NCI-H2107 (cell line): ENCODE data around the gene N4BP2.
A peak's percentile ranks its signal among the peaks of the same experiment; 100 is the strongest.
"Not testable (repeated sequence)": the region's sequence is repeated elsewhere in the genome, so short reads cannot be mapped to it uniquely, and the experiment has no call there.

Experiments used
- DNase-seq: peaks from one replicate; lab custom pipeline; 2025; lab: John Stamatoyannopoulos, UW

N4BP2 gene

DNA sequence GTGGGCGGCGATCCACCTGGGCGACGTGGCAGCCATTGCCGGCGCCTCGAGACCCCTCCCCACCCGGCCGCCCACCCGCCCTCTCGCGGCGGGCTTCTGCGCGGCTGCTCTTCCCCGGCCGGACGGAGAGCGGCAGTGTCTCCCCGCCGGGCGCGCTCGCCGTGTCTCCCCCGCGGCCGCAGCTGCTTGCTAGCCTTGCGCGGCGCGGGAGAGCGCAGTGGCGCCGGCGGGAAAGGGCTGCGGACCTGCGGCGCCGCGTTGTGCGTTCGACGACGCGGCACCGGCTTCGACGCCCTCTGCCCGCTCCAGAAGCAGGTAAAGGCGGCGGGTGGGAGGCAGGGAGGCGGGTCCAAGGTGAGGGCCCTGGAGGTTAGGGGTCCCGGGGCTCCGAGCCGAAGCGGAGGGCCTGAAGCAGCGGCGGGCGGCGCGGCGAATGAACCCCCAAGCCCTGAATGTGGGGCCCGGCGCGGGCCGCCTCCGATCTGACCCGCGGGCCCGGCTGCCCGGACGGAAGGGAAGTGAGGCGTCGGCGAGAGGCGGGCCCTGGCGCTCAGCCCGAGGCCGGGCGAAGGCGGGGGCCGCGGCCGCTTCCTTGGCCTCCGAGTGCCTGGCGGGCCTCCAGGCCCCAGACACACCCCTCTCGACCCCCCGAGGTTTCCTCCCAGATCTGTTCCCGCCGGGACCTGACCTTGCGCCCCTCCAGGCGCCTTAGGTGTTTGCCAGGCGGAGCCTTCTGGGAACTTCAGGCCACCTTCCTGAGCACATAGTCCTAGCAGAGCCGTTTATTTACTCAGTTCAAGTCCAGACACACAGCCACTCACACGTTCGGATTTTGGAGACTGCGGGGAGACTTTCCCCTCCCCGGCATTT lies at the start of gene N4BP2:
N4BP2 (plus strand) TSS at position 135 of the 870 bp plus-strand sequence. CDS start 40,491 bp downstream, outside the sequence.
- DNase-seq, result peak; percentile 4

DNA sequence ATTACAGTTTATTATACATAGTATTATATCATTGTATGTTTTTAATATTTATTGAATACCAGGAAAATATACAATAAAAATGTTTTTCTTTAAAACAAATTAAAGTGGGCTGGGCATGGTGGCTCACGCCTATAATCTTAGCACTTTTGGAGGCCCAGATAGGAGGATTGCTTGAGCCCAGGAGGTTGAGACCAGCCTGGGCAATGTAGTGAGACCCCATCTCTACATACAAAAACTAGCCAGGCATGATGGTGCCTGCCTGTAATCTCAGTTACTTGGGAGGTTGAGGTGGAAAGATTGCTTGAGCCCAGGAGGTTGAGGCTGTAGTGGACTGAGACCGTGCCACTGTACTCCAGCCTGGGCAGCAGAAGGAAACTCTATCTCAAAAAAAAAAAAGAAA lies 40.6 kb upstream of the N4BP2 start:
- DNase-seq, result no peak

DNA sequence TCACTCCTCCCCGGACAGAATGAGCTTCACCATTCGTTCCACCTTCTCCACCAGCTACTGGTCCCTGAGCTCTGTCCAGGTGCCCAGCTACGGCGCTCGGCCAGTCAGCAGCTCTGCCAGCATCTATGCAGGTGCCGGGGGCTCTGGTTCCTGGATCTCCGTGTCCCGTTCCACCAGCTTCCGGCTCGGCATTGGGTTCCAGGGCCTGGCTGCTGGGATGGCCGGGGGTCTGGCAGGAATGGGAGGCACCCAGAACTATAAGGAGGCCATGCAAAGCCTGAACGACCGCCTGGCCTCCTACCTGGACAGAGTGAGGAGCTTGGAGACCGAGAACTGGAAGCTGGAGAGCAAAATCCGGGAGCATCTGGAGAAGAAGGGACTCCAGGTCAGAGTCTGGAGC lies 36.4 kb upstream of the N4BP2 start:
- DNase-seq, result no peak

DNA sequence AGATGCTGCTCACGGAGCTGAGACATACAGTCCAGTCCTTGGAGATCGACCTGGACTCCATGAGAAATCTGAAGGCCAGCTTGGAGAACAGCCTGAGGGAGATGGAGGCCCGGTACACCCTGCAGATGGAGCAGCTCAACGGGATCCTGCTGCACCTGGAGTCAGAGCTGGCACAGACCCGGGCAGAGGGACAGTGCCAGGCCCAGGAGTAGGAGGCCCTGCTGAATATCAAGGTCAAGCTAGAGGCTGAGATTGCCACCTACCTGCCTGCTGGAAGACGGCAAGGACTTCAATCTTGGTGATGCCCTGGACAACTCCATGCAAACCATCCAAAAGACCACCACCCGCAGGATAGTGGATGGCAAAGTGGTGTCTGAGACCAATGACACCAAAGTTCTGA lies 35.5 kb upstream of the N4BP2 start:
- DNase-seq, result not testable (repeated sequence)

DNA sequence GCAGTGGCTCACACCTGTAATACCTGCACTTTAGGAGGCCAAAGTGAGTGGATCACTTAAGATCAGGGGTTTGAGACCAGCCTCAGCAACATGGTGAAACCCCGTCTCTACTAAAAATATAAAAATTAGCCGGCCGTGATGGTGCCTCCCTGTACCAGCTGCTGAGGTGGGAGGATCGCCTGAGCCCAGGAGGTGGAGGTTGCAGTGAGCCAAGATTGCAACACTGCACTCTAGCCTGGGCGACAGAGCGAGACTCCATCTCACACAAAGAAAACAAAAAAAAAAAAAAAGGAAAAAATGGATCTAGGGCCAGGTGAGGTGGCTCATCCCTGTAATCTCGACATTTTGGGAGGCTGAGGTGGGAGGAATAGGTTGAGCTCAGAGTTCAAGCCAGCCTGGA lies 32.6 kb upstream of the N4BP2 start:
- DNase-seq, result not testable (repeated sequence)

DNA sequence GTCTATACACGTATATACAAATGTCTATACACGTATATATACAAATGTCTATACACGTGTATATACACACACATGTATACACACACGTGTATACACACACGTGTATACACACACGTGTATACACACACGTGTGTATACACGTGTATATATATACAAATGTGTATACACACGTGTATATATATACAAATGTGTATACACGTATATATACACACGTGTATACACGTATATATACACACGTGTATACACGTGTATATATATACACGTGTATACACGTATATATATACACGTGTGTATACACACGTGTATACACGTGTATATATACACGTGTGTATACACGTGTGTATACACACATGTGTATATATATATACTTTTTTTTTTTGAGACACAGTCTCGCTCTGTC lies 23.9 kb upstream of the N4BP2 start:
- no peak for DNase-seq

DNA sequence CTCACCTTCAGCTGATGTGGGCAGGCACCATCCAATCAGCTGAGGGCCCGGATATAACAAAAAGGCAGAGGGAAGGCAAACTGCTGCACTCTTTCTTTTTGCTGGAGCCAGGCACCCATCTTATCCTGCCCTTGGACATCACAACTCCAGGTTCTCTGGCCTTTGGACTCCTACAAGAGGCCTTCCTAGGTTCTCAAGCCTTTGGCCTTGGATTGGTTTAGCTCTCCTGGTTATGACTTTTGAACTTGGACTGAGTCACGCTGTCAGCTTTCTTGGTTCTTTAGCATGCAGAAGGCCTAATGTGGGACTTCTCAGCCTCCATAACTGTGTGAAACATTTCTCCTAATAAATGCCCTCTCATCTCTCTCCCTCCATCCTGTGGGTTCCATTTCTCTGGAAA lies 23.0 kb upstream of the N4BP2 start:
- no peak for DNase-seq

DNA sequence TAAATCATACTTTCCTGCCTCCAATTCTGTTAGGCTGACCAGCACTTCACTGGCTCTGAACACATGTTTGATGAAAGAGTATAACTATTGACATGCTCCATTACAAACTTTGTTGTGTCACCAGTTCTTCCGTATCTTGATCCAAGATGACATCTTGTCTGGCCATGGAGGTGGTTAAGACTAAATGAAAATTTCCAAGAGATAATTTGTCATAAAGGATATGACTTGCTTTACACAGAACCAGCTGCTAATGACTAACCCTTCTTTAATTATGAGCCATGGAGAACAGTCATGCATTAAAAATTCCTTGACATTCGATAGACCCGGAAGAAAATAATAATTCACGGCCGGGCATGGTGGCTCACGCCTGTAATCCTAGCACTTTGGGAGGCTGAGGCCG lies 17.7 kb upstream of the N4BP2 start:
- DNase-seq, result no peak

DNA sequence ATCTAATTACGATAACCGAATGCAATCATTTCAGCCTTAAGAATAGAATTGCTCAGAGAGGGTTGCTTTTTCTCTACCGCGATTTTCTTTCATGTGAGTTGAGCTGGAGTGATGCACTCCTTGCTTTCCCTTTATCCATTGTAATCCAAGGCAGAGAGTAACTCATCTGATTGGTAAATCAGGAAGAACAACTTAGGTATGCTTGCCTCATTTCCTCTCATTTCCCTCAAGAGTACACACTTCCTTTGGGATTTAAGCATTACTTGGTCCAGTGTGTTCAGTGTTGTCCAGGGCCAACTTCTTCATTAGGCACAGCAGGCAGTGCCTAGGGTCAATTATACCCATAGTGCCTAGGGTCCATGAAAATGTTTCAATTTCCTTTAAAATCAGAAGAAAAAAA lies 15.7 kb upstream of the N4BP2 start:
- DNase-seq, result no peak

DNA sequence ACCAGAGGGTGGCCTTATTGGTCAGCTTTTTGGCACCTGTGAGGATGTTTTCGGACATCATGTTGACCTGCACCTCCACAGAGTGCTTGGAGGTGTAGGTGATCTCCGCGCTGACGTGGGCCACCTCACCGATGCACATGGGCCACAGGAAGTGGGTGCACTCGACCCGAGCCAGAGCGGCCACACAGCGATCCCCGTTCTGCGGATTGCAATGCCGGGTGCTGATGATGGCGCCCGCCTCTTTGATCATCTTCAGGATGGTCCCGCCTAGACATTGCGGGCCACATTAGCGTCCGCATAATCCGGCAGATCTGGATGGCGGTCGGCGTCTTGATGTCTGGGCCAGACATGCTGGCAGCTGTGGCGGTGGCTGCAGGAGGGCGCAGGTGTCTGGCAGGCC lies 12.9 kb upstream of the N4BP2 start:
- no peak for DNase-seq

DNA sequence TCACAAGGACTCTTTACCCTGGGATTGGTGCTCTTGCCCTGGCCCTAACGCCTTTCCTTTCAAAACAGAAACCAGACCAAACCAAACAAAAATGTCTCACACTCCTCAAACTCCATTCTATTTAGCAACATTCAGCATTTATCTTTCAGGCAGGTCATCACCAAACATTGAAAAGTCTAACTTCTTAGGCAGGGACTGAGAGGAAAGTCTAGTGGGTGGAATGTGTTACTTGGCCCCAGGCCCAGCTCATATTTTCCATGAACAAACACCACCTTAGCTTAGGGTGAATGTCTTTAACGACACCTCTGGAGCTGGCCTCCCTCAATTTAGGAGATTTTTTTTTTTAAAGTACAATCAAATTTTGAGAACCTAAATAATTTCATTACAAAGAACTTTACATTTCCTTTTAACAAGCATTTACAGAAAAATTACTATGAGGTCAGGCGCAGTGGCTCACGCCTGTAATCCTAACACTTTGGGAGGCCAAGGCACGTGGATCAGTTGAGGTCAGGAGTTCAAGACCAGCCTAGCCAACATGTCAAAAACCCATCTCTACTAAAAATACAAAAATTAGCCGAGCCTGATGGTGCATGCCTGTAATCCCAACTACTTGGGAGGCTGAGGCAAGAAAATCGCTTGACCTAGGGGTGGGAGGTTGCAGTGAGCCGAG lies 10.2 kb upstream of the N4BP2 start:
- DNase-seq, result no peak

DNA sequence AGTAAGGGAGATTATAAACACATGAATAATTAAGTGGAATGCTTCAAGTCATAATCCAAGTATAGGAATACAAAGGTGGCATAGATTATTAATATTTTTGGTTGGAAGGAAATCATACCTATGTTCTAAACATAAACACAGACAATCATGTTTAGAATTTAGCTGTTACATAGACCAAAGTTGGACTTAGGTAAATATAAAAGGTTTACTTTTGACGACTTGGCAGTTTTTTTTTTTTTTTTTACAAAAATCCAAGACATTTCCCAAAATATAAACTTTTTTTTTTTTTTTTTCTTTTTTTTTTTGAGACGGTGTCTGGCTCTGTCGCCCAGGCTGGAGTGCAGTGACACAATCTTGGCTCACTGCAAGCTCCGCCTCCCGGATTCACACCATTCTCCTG lies 3.5 kb upstream of the N4BP2 start:
- no peak for DNase-seq

DNA sequence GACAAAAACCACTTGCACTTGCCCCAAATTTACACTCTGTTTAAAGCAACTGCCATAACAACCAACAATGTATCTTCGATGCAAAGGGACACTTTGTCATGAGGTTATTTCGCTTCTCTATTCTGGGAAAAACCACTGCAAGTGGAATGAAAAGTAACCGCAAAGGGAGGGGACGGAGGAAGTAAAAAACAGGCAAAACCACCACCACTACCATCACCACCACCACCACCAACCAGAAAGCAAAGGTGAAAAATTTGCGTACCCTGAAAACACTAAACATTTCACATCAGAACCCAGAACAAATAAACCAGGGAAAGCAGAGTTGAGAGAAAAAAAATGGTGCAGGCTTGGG lies 1.2 kb upstream of the N4BP2 start:
- no peak for DNase-seq

DNA sequence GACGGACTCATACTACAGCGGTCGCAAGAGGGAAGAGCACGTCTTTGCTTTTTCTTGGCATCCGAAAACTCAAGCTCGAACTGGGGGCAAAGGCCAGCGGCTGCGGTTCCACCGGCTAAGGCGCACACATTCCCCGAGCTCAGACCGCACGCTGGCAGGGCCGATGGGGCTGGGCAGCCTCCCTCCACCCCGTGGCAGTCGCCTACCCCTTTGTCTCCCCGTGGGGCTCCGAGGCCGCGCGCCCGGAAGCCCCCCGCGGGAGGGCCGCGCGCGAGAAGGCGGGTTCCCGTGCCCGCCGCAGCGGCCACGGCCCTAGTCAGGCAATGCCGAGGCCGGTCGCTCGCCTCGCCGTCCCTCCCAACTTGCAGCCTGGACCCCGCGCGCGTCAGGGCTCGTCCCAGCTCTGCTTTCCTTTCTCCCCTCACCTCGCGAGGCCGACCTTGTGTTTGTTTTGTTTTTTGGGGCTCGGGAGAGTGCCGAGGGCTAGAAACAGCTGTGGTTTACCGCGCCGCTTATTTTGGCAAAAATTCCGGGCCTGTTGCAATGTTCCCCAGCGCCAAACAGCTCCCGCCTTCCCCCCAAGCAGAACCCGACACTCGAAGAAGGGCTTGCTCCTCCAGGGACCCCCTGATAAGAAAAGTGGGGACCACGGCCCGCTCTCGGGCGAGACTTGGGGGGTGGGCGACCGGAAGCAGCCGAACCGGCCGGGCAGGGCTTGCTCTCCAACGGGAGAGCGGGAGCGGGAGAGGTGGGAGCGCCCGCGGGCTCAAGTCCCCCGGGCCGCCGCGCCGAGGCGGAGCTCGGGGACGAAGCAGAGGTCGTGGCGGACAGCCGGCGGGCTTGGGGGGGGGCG lies 561 bp upstream of the N4BP2 start:
- DNase-seq, result peak; percentile 6

DNA sequence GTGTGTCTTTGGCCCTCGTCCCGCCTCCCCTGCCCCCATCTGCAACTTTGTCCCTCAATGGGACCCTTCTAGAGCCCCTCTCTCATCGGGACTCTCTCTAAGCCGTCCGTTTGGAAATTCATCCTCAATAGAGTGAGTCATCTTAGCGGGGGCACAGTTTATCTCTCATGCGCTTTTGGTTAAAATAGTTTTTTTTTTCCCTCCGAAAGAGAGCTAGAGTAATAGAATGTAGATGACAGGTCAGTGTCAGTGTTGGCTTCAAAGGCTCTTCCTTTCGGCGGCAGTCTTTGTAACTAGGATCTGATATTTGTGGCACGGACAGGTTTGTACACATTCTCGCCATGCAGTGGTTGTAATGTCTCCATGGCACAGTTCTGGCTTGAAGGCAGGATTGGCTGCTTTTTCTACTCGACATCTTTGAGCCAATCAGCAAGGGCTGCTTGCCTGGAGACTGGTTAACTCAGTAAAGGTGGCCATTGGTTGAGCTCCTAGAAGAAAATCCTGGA lies 989 bp downstream of the N4BP2 start:
- DNase-seq, result peak; percentile 33

DNA sequence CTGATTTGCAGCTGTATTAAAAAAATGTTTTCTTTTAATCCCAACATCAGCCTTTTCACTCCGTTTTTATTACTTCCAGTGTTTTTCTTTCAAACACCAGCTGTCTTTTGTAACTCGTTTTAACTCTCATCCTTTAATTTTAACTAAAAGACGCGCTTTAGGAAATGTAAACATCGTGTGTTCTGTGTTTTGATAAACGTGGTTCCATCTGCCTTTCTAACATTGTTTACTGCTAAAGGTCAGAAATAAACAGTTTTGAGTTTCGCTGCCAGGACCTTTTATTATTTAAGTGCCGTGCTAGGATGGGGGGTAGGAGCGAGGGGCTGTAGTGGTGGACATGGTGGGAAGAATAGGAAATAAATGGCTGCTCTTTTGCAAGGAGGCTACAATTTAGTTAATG lies 1.5 kb downstream of the N4BP2 start:
- no peak for DNase-seq

DNA sequence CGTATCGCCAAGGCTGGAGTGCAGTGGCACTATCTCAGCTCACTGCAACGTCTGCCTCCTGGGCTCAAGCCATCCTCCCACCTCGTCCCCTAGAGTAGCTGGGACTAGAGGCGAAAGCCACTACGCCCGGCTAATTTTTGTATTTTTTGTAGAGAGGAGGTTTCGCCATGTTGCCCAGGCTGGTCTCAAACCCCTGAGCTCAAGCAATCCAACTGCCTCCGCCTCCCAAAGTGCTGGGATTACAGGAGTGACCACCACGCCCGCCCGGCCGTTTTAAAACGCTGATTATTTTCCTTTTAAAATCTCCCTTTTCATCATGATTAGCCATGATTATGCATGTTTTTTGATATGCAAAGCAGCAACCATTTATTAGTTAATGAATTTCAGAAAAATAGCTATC lies 2.2 kb downstream of the N4BP2 start:
- DNase-seq, result no peak

DNA sequence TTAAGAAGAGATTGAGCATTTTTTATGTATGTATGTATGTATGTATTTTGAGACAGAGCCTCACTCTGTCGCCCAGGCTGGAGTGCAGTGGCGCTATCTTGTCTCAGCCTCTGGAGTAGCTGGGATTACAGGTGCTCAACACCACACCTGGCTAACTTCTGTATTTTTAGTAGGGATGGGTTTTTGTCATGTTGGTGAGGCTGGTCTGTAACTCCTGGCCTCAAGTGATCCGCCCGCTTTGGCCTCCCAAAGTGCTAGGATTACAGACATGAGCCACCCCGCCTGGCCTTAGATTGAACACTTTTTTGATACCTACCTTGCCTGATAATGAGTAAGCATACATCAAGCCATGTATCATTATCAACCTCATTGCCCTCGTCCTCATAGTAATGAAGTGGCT lies 2.7 kb downstream of the N4BP2 start:
- no peak for DNase-seq

DNA sequence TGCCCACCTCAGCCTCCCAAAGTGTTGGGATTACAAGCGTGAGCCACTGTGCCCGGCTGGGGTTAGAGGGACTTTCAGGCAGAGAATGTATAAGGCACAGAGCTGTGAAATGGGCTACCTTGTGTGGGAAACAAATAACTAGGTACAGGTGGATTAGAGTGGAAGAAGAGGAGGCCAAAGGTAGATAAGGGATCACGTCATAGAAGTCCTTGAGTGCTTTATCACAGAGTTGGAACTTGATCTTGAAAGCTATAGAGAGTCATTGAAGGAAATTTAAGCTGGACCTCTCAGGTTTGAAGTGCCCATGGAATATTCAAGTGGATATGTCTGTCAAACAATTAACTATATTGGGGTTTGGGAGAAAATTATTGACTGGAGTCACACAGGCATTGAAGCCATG lies 8.4 kb downstream of the N4BP2 start:
- DNase-seq, result no peak

DNA sequence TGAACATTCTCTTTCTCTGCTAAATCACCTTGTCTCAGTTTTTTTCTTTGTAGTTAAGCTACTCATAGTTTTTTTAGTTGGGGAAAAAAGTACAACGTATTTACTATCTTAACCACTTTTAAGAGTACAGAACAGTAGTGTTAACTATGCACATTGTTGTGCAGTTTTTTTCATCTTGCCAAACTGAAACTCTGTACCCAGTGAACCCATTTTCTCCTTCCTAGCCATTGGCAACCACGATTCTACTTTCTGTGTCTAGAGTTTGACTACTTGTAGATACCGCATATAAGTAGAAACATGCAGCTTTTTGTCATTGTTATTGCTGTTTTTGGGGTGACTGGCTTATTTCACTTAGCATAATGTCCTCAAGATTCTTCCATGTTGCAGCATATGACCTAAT lies 10.0 kb downstream of the N4BP2 start:
- no peak for DNase-seq

DNA sequence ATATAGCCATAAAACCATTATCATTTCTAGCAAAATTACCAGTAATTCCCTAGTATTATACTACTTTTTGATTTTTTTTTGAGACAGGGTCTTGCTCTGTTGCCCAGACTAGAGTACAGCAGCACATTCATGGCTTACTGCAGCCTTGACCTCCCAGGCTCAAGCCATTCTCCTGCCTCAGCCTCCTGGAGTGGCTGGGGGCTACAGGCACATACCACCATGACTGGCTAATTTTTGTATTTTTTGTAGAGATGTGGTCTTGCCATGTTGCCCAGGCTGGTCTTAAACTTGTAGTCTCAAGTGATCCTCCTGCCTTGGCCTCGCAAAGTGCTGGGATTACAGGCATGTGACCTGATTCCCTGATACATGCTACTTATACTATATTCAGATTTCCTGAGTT lies 13.7 kb downstream of the N4BP2 start:
- DNase-seq, result no peak

DNA sequence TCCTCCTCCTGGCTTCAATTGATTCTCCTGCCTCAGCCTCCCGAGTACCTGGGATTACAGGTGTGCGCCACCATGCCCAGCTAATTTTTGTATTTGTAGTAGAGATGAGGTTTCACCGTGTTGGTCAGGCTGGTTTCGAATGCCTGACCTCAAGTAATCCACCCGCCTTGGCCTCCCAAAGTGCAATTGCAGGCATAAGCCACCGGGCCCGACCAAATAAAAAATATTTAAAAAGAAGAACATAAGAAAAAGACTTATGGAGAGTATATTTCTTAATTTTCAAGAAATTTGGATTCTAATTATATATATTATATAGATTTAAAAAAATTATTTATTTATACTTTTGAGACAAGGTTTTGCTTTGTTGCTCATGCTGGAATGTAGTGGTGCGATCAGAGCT lies 29.8 kb downstream of the N4BP2 start:
- no peak for DNase-seq
